Cardiac fibroblast (primary cell): Measurements from ENCODE around the gene PADI2.

Experiments
- DNase-seq, 2 donors: peaks; one replicate each; pipeline versions ENCODE4 v3.0.0 to v3.0.0-alpha.2; 2010; ENCODE audit warnings: low read depth in 2 of 2
- H3K4me3 ChIP-seq, 2 donors: replicated peaks in 1 of 2; 1 replicate in 1 of 2; 2 replicates in 1 of 2; pipeline ENCODE4 v1.5.1; 2011; ENCODE audit warnings: low read depth in 2 of 2, low read length in 2 of 2, mild to moderate bottlenecking in 2 of 2, moderate library complexity in 1 of 2
- TF ChIP-seq, protein P1 (sequence below): IDR thresholded peaks from one replicate; pipeline ENCODE4 v1.5.1; 2011; ENCODE audit warnings: low read depth, mild to moderate bottlenecking, low read length, inconsistent platforms

Gene PADI2

DNA sequence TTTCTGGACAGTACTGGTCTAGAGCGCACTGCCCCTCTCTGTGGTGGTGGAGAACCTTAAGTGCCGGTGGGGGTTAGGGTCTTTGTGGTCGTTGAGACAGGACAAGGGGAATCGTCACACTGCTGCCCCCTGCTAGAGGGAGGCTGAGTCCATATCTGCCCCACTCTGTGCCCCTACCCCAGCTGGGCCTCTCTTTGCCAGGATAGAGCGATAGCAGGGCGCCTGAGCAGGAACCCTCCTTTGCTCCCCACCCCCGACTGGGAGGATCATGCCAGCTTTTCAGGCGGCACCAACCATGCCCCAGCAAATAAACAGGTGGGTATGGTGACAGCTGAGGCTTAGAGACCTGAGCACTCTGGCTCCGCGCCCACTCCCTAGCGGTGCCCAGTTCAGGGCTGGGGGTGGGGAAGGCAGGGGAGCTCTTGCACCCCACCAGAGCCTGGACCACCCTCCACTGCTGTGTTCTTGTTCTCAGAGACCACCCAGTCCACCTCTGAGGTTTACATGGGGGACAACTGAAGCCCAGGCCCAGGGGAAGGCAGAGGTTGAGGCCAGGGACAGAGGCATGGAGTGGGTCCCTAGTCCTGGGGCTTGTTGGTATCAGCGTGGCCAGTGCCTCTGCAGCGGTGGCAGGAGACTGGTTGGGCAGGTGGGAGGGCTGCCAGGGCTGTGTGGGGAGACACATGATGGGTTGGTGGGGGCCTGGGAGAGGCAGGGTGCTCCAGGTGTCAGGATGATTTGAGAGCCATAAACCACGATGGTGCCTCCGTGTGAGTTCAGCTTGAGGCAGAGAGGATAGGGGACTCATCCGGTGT, 1.6 kb downstream of the PADI2 start:
- H3K4me3 ChIP-seq = no peak overlapping the region
- DNase-seq = no peak
- TF ChIP-seq, protein P1, sequence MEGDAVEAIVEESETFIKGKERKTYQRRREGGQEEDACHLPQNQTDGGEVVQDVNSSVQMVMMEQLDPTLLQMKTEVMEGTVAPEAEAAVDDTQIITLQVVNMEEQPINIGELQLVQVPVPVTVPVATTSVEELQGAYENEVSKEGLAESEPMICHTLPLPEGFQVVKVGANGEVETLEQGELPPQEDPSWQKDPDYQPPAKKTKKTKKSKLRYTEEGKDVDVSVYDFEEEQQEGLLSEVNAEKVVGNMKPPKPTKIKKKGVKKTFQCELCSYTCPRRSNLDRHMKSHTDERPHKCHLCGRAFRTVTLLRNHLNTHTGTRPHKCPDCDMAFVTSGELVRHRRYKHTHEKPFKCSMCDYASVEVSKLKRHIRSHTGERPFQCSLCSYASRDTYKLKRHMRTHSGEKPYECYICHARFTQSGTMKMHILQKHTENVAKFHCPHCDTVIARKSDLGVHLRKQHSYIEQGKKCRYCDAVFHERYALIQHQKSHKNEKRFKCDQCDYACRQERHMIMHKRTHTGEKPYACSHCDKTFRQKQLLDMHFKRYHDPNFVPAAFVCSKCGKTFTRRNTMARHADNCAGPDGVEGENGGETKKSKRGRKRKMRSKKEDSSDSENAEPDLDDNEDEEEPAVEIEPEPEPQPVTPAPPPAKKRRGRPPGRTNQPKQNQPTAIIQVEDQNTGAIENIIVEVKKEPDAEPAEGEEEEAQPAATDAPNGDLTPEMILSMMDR = no peak

DNA sequence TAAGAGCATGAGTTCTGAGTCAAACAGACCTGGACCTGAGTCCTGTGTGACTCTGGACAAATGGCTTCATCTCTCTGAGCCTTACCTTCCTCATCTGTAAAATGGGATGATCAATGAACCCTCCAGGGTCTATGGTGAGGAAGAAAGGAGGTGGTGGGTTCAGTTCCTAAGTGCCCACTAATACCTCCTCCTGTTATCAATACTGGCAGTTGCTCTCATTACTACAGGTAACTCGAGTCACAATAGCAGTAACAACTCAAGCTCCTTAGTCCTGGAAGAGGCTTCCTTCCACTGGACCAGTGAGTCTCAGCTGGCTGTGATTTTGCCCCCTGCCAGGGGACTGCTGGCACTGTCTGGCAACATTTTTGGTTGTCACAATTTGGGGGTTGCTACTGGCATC, 2.6 kb downstream of the PADI2 start:
- no peak for DNase-seq
- H3K4me3 ChIP-seq = no peak overlapping the region

DNA sequence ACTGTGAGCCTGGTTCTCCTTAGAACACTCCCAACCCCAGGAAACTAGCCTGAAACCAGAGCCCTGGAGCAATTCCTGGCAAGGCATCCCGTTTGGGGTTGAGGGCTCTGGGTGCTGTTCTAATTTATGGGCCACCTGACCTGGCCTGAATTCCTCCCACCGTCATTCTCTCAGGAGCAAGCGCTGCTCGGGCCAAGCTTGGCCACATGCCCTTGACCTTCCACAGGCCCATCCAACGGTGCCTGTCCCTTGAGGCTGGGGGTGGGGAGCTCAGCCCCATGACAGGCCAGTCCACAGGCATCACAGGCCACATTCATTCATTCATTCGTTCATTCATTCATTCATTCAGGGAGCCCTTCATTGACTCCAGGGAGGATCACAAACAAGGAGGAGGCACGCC, 5.3 kb downstream of the PADI2 start:
- TF ChIP-seq, protein P1 = no peak
- no peak for DNase-seq
- H3K4me3 ChIP-seq = no peak overlapping the region

More for the DNA sequence above, 2.6 kb downstream of the PADI2 start:
- TF ChIP-seq, protein P1 = no peak

DNA sequence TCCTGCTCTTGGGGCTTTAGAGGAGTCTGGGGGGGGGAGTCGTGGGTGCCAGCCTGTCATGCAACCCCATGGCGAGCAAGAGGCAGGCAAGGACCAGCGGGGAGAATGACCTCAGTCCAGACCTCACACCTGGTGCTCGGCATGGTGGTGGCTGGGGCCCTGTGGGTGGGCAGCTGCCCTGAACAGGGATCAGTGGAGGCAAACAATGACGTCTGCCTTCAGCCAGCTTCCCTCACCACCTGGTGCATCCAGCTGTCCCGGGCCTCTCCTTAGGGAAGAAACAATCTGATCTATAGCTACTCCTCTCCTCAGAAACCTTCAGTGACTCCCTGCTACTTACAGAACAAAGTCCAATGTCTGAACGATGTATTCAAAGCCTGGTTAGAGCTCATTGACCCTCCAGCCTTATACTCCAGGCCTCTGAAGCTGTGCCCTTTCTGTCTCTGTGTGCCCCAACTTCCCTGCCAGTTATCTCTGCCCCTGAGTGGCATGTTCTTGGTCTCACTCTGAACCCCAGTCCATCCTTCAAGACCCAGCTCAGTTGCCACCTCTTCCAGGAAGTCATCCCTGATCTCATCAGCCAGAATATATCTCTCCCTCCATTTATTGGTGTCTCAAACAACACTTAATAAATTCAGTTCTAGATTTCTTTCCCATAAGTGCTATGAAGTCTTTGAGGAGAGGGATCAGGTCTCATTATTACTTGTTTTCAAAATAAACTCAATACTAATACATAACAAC, 6.6 kb downstream of the PADI2 start:
- DNase-seq = no peak
- no peak overlapping the region for H3K4me3 ChIP-seq
- TF ChIP-seq, protein P1 = no peak

DNA sequence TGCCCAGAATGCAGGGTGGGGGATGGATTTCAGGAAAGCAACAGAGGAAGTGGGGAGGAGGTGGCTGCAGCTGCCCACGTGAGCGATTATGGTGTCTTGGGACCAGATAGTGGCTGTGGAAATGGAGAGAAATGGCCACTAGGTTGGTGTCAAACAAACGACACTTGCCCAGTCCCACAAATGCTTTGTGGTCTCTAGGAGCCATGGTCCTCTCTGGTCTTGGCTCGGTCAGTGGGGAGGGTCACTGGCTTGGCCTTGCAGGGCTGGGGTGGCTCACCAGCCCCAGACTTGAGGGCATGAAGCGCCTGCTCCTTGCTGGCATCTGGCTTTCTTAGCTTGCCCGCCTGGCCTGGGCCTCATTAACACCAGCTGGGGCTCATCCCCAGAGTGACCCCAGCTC, 7.2 kb downstream of the PADI2 start:
- DNase-seq = no peak
- TF ChIP-seq, protein P1 = no peak
- no peak overlapping the region for H3K4me3 ChIP-seq

DNA sequence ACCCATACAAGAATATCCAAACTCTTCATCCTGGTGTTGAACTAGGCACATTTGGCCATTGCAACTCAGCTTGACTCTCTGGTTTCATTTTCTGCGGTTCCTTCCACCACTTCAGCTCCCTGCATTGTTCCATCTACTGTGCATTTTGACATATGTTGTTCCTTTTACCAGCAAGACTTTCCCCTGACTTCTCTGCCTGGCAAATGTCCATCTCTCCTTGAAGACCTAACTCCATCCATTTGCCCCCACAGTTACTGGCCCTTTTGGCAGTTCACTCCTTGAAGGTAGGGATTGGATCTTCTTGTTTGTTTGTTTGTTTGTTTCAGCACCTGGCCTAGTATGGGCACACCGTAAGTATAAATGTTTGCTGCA, 8.7 kb downstream of the PADI2 start:
- TF ChIP-seq, protein P1 = no peak
- H3K4me3 ChIP-seq = no peak overlapping the region
- DNase-seq = no peak
